Measurements from ENCODE around the gene P2RX6.

DNA sequence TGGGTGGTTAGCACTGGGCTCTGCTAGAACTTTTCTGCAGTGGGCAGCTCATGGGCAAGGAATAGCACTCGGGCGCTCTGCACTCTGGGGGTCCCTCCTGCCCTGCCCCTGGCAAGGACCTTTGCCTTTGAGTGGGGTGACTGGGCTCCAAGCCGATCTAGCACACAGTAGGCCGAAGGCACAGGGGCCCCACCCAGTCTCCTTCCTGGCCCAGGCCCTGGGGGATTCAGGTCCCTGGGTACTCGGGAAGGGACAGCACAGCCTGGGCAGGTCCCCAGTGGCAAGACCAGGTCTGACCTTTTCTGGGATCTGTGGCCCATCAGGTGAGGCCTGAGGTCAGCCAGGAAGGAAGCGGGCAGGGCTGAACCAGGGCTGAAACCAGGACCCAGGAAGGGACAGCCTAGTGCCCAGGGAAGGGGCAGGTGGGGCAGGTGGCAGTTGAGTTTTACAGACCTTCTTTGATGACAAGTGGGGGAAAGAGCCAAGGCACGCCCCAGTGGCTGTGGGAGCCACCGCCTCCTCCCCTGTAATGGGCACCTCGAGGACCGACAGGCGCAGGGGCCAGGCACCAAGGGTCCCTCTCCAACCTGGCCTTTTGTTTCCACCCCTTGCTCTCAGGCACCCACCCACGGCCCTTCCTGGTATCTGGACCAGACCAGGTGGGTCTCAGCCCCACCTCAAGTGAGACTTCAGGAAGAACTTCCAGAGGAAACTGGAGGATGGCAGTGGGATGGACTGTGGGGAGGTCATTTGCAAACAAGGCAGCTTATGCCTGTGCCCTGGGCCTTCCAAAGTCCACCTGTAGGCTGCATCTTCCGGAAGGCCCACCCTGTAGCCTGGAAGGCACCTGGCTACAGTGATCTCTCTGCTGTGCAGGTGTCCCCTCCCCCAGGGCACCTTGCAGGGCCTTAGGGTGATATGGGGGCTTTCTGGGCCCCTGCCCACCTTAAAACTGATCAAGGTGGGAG is 48.8 kb upstream of the P2RX6 start:
- TF ChIP-seq, protein P1, sequence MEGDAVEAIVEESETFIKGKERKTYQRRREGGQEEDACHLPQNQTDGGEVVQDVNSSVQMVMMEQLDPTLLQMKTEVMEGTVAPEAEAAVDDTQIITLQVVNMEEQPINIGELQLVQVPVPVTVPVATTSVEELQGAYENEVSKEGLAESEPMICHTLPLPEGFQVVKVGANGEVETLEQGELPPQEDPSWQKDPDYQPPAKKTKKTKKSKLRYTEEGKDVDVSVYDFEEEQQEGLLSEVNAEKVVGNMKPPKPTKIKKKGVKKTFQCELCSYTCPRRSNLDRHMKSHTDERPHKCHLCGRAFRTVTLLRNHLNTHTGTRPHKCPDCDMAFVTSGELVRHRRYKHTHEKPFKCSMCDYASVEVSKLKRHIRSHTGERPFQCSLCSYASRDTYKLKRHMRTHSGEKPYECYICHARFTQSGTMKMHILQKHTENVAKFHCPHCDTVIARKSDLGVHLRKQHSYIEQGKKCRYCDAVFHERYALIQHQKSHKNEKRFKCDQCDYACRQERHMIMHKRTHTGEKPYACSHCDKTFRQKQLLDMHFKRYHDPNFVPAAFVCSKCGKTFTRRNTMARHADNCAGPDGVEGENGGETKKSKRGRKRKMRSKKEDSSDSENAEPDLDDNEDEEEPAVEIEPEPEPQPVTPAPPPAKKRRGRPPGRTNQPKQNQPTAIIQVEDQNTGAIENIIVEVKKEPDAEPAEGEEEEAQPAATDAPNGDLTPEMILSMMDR (IDR thresholded peaks at IDR 0.05), result no peak
- no peak for TF ChIP-seq POLR2AphosphoS5 (IDR thresholded peaks at IDR 0.05)
- no peak for TF ChIP-seq EP300 (IDR thresholded peaks at IDR 0.05)
